HG03108 (cell line): ENCODE measurements around the gene R3HDML.

Experiments used
- ATAC-seq: cut with Tn5 transposase; IDR thresholded peaks from one replicate; pipeline ENCODE4 v1.9.1; 2021; ENCODE audit warnings: moderate library complexity; ENCODE audit not compliant: unreplicated experiment

The R3HDML gene

GRCh38 chr20:44398335-44398734 is 61.5 kb downstream of the R3HDML start:
- ATAC-seq, result no peak

- ATAC-seq, result no peak
Measured at GRCh38 chr20:44399446-44399845, 62.6 kb downstream of the R3HDML start.

GRCh38 chr20:44400671-44400969 is 63.8 kb downstream of the R3HDML start:
- ATAC-seq, result no peak
